ENCODE measurements around the gene NFIB. TPM values are rescaled to one million over a fixed set of nuclear protein-coding genes. Genes with fewer than 3 reads are reported as not detected.

The NFIB gene
- polyA plus RNA-seq, 1 of the 3 experiments (the other 2 are of a cell fraction), result 9.2 TPM

GRCh38 chr9:14303100-14303499 is 10.8 kb downstream of the NFIB start:
- no peaks in the 10 kb centered on the region for H3F3A ChIP-seq (replicated peaks; ENCODE audit: insufficient read depth)
- H3K27me3 ChIP-seq (ENCODE audit: insufficient read depth), result no peaks in the 10 kb centered on the region
- no peak overlapping the region for H2AFZ ChIP-seq (ENCODE audit: low read depth)
- H3K9me2 ChIP-seq, result no peaks in the 10 kb centered on the region
- peak overlapping the region in 1 of 2 experiments; percentile 74; a peak in 2 of 4 replicates for H3K27ac ChIP-seq (ENCODE audit: low read depth in 2 of 2, low read length in 1 of 2)
- peaks cover 42 to 50% of the 10 kb centered on the region in 2 experiments for H3K36me3 ChIP-seq (replicated peaks in 1 of 2; ENCODE audit: control insufficient read depth in 1 of 2, insufficient read depth in 2 of 2, low read length in 1 of 2)
- ChIA-PET POLR2A (no interaction called here), CTCF (interaction anchor here (1.0 to 1.6 kb wide), 2 partner anchors 13 to 50 kb away, joined by 3 to 5 read pairs; no protein-coding TSS in a partner anchor)
- no peak for DNase-seq
- TF ChIP-seq MAX (IDR thresholded peaks at IDR 0.05; ENCODE audit: low read depth), result no peak
- no peak for TF ChIP-seq RXRA (IDR thresholded peaks at IDR 0.05; ENCODE audit: borderline replicate concordance, low read depth)
- TF ChIP-seq GATA2 (CRISPR knock-in tag; IDR thresholded peaks at IDR 0.05), result no peak
- TF ChIP-seq FOSL2 (IDR thresholded peaks at IDR 0.05; ENCODE audit: borderline replicate concordance, low read depth), result no peak
- no peak for TF ChIP-seq RFX5 (IDR thresholded peaks at IDR 0.05; ENCODE audit: low read length)
- TF ChIP-seq EP300 (IDR thresholded peaks at IDR 0.05; ENCODE audit: borderline replicate concordance in 1 of 2, low read depth in 1 of 2, low read length in 1 of 2), result no peak
- TF ChIP-seq ELF1 (IDR thresholded peaks at IDR 0.05), result no peak
- TF ChIP-seq EZH2phosphoT487 (IDR thresholded peaks at IDR 0.05; ENCODE audit: borderline replicate concordance, low read depth), result no peak
- TF ChIP-seq TEAD4 (IDR thresholded peaks at IDR 0.05; ENCODE audit: borderline replicate concordance, insufficient read depth), result no peak
- no peak for TF ChIP-seq SIN3A (IDR thresholded peaks at IDR 0.05; ENCODE audit: borderline replicate concordance, low read depth, low read length)
- TF ChIP-seq TAF1 (IDR thresholded peaks at IDR 0.05; ENCODE audit: borderline replicate concordance, low read depth, low read length), result no peak
- H3K4me3 ChIP-seq (ENCODE audit: low read depth in 2 of 2, low read length in 1 of 2), result no peak overlapping the region
- H4K20me1 ChIP-seq (ENCODE audit: insufficient read depth), result no peaks in the 10 kb centered on the region; the same call in 1 of the 2 replicates
- WGBS (ENCODE audit: low lambda C conversion rate), result 90% methylated on average over 2 of the region's 2 CpGs
- peaks cover 99% of the 10 kb centered on the region for H3K79me2 ChIP-seq (ENCODE audit: insufficient read depth)
- no peaks in the 10 kb centered on the region for H3K9me3 ChIP-seq
- no peak overlapping the region for H3K4me2 ChIP-seq
- peaks cover 11 to 49% of the 10 kb centered on the region in 2 experiments; a peak in 3 of 4 replicates for H3K4me1 ChIP-seq (ENCODE audit: control insufficient read depth in 1 of 2, insufficient read depth in 2 of 2, low read depth in 1 of 2, low read length in 1 of 2)
- no peak overlapping the region for H3K9ac ChIP-seq

GRCh38 chr9:14302405-14302804 is 11.5 kb downstream of the NFIB start:
- Histone ChIP-seq H3K36me3 (replicated peaks in 1 of 2; ENCODE audit: control insufficient read depth in 1 of 2, insufficient read depth in 2 of 2, low read length in 1 of 2) (peaks cover 42 to 50% of the 10 kb centered on the region in 2 experiments), H3K27me3 (ENCODE audit: insufficient read depth) (no peaks in the 10 kb centered on the region), H2AFZ (ENCODE audit: low read depth) (no peak overlapping the region; the same call in 1 of the 2 replicates), H3F3A (replicated peaks; ENCODE audit: insufficient read depth) (no peaks in the 10 kb centered on the region), H3K9me3 (no peaks in the 10 kb centered on the region), H4K20me1 (ENCODE audit: insufficient read depth) (no peaks in the 10 kb centered on the region; the same call in 1 of the 2 replicates), H3K4me3 (ENCODE audit: low read depth in 2 of 2, low read length in 1 of 2) (no peak overlapping the region), H3K9ac (no peak overlapping the region), H3K27ac (ENCODE audit: low read depth in 2 of 2, low read length in 1 of 2) (peak overlapping the region; percentile 32 to 74; a peak in 3 of 4 replicates), H3K79me2 (ENCODE audit: insufficient read depth) (peaks cover 99% of the 10 kb centered on the region), H3K4me1 (ENCODE audit: control insufficient read depth in 1 of 2, insufficient read depth in 2 of 2, low read depth in 1 of 2, low read length in 1 of 2) (peaks cover 11 to 43% of the 10 kb centered on the region in 2 experiments; a peak in 3 of 4 replicates), H3K9me2 (no peaks in the 10 kb centered on the region), H3K4me2 (peak overlapping the region; percentile 26; the same call in 1 of the 2 replicates)
- DNase-seq, result no peak
- POLR2A ChIA-PET, result no interaction called here
- WGBS (ENCODE audit: low lambda C conversion rate), result 21% methylated on average over 4 of the region's 4 CpGs
- no peak for TF ChIP-seq MEF2A (IDR thresholded peaks at IDR 0.05; ENCODE audit: borderline replicate concordance, low read depth)
- no peak for TF ChIP-seq NFIC (IDR thresholded peaks at IDR 0.05; ENCODE audit: borderline replicate concordance)
- TF ChIP-seq EP300 (IDR thresholded peaks at IDR 0.05; ENCODE audit: borderline replicate concordance in 1 of 2, low read depth in 1 of 2, low read length in 1 of 2), result 0 out of 4 replicates have a peak, but pooled peaks of 1 of the 2 experiments have one; percentile 25
- no peak for TF ChIP-seq YY1 (IDR thresholded peaks at IDR 0.05; ENCODE audit: low read depth)
- TF ChIP-seq SIN3A (IDR thresholded peaks at IDR 0.05; ENCODE audit: borderline replicate concordance, low read depth, low read length), result no peak
- TF ChIP-seq SMC3 (IDR thresholded peaks at IDR 0.05; ENCODE audit: low read depth, low read length), result no peak
- no peak for TF ChIP-seq CHD2 (IDR thresholded peaks at IDR 0.05; ENCODE audit: low read length, partially characterized antibody)
- TF ChIP-seq FOSL2 (IDR thresholded peaks at IDR 0.05; ENCODE audit: borderline replicate concordance, low read depth), result peak; percentile 25; the same call in 1 of the 2 replicates
- peak; percentile 14; the same call in 1 of the 2 replicates for TF ChIP-seq JUND (IDR thresholded peaks at IDR 0.05)
- CTCF ChIA-PET, result no interaction called here

Data from SK-N-SH (cell line).